Myocyte (in vitro differentiated cells): ENCODE results near the gene CFDP1. TPM values are rescaled to one million over a fixed set of nuclear protein-coding genes. Genes with fewer than 3 reads are reported as not detected.

Source experiments
- DNase-seq: peaks from one replicate; pipeline ENCODE4 v3.0.0-alpha.2; 2012; ENCODE audit warnings: low read depth
- polyA plus RNA-seq: library from polyadenylated mRNA; unstranded; fragments of >200 nt; gene quantifications from one replicate; pipeline ENCODE4 v1.2.1, GENCODE V29; 2012; ENCODE audit warnings: missing spikeins
- total RNA-seq: library from RNA; depleted of rRNA; stranded (reverse); fragments of >200 nt; gene quantifications from 2 replicates; pipeline ENCODE4 v1.2.3, GENCODE V29; 2014

The CFDP1 gene
- 55.5 and 61.6 TPM in 2 replicates for total RNA-seq
- 40.7 TPM for polyA plus RNA-seq

DNA sequence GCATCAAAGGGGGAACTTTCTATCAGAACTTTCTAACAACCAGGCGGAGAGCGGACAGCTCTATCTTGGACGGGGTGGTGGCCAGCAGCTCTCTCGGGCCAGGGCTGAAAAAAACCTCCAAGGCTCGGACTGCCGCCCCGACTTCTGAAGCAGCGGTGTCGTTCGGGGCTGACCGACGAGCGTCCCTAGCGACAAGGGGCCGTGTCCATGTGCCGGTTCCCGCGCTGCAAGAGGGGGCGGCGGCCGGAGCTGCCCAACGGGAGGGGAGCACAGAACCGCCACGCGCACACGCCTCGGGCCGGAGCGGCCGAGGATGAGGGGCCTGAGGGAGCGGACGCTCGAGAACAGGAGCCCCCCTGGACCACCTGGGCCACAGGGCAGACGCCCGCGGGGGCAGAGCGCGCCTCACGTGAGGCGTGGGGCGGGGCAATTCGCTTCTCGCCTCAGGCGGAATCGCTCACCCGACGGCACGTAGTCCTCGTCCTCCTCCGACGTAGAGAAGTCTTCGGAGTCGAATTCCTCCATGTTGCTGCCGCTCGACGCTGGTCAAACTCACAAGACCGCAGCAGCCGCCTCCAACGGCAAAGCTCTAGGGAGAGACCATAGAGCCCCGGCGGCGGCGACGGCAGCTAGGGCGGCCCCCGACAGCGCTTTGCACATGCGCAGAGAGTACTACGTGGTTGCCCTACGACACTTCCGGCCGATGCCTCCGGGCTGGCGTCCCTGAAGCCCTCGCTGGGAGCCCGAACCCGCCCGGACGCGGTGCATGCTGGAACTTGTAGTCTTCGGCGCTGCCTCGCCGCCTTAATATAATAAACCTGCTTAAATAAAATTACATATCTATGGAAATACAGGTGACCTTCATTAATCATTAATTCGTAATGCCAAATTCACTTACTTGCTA lies at the start of gene CFDP1:
CFDP1 (minus strand) TSS at position 676 of the 904 bp plus-strand sequence; CDS start at position 525, 151 bp downstream.
- DNase-seq: peak; percentile 96

- no peak for DNase-seq
These were observed 49.3 kb upstream of the CFDP1 start for GRCh38 chr16:75482434-75483205.

DNA sequence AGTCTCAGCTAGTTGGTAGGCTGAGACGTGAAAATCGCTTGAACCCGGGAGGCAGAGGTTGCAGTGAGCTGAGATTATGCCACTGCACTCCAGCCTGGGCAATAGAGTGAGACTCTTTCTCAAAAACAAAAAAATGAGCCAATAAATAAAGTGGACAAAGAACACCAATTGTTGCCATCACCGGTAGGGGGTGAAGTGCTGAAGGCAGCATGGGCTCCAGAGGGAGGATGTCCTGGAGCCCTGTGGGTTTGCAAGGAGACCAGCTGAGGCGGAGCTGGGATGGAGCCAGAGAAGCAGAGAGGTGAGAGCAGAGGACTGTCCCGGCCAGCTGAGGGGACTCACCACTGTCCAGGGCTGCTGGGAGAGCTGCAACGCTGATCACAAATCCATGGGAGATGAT lies 48.2 kb upstream of the CFDP1 start:
- DNase-seq: no peak

- no peak for DNase-seq
These were observed 46.2 kb upstream of the CFDP1 start for GRCh38 chr16:75479421-75479990.

GRCh38 chr16:75478480-75479345 lies 45.4 kb upstream of the CFDP1 start:
- no peak for DNase-seq

DNA sequence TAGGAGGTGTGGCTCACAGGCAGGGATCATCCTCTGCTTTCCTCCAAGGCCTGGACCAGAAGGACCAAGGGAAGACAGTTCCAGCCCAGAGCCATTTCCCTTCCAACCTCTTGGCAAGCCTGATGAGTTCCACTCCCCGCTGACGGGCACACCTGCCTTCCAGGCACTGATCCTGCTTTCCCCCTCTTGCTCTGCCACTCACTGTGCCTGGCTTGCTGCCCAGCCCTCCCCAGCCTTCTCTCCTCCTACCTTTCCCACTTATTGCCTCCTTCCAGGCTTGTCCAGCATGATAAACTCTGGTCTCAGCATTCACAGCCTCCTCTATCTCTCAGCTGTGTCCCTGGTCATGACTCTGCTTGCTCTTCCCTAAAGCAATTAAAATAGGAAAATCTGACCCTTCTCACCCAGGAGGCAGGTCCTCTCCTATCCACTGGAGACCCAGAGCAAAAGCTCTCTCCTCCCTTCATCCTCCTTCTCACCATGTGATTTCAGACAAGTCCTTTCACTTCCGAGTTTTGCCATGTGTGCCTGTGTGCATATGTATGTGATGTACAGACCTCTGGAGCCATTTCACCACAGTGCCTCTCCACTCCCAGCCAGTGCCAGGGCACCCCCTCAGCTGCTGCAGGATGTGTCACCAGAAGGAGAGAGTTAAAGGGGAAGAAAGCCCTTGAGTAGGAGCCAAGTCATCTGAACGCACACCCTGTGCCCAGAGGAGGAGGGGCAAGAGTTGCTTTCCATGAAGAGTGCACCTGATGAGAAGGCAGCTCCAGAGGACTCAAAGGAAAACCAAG lies 44.6 kb upstream of the CFDP1 start:
- DNase-seq: no peak

- no peak for DNase-seq
These were observed 43.5 kb upstream of the CFDP1 start for GRCh38 chr16:75476817-75477216.

DNA sequence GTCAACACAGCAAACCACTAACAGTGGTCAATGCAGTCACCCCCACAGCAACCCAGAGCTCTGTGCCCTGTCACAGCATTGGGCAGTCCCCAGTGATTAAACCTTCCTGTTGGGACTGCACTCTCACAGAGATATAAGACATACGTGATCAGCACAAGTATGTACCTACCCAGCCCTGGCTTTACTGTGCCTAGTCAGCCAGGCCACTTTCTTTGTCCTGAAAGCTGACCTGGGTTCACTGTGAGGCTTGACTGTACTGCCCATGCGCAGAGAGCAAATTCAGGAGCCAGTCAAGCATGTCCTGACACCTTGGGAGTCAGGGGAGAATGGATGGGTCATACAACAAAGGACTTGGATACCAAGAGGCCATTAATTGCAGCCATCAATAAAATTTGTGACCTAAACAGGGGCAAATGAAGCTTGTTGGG lies 42.1 kb upstream of the CFDP1 start:
- DNase-seq: no peak

DNA sequence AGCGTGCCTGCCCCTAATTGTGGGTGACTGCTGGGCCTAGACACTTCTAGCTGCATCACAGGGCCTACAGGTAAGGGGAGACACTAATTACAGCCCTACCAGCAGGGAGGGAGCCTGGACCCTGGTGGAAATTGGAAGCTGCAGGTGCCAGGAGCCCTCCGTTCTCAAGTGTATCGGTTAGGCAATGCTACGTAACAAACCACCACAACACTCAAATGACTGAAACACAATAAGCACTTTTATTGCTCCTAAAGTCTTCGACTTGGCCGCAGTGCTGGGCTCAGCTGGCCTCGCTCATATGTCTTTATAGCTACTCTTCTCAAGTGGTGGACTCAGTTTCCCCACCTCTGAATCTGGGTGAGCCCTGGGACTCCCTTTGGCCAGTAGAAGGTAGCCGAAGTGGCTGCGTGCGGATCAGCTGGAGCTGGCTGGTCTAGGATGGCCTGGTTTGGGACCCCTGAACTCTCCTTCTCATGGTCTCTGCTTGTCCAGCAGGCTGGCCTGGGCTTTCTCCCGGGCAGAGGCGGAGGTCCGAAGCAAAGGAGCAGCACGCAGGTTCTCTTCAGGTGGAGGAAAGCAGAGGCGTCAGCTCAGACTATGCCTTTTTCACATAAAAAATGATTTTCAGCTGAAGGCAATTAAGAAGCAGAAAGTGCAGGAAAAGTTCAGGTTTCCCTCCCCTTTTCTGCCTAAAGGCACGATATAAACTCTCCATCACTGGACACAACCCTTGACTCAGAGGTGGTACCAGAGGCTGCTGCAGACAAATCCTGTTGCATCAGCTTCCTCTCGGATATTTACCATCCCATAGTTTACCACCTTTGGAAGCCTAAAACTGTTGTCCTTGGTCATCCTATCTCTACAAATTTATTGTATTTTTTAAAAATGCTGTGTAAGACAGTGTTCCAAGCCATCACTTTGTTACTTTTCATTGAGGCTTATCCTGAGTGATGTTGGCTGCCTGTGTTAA lies 39.9 kb upstream of the CFDP1 start:
- no peak for DNase-seq

GRCh38 chr16:75471723-75472633 lies 38.7 kb upstream of the CFDP1 start:
- DNase-seq: peak; percentile 75

GRCh38 chr16:75466760-75467159 lies 33.5 kb upstream of the CFDP1 start:
- DNase-seq: no peak

GRCh38 chr16:75464122-75464918 lies 31.0 kb upstream of the CFDP1 start, which contains the start of gene TMEM170A:
Gene TMEM170A (minus strand): TSS chr16:75464689. CDS start chr16:75464600, 89 bp downstream.
- peak; percentile 99 for DNase-seq

GRCh38 chr16:75463389-75464121 lies 30.3 kb upstream of the CFDP1 start:
- peak; percentile 95 for DNase-seq

- no peak for DNase-seq
These were observed 29.5 kb upstream of the CFDP1 start for GRCh38 chr16:75462806-75463205.

DNA sequence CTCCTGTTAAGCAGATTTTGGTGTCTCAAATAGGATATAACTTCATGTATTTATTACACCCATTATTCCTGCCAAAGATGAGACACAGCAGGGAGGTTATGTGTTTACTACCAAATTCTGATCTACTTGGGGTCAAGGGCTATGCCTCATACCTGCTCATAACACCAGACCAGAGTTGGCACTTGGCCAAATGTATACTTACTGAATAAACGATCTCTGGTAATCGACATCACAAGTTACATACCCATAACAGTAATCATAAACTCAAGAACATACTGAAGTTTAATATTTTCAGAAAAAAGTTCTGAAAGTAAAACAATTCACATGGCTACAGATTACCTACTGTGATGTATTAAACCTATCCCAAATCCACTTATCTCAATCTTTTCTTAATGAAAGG lies 28.3 kb upstream of the CFDP1 start:
- DNase-seq: no peak

DNA sequence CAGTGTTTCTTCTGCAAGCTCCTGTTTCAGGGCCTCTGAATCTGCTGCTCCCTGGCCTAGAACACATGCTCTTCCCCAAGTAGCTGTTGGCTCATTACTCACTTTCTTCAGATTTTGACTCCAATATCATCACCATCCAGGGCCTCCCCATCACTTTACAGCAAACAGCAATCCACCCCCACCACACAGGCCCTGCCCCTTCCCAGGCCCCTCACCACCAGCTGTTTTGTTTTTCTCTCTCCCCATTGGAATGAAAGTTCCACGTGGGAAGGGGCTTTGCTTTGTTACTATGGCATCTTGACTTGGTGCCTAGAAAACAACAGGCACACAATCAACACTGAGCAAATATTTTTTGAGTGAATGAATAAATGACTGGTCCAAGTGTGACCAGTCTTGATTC lies 27.1 kb upstream of the CFDP1 start:
- peak; percentile 82 for DNase-seq
